ENCODE results near the gene ENG. TPM values are rescaled to one million over a fixed set of nuclear protein-coding genes. Genes with fewer than 3 reads are reported as not detected.

The ENG gene
- total RNA-seq: 10 to 100 TPM in 3 of 4 donors, 1 to 10 TPM in 1; 7.2 to 32.8 (median 18.0) TPM

GRCh38 chr9:127854184-127854806, at the start of gene ENG:
Gene ENG, minus strand, starts transcription at chr9:127854658. Its CDS starts 303 bp downstream, at chr9:127854355.
- Histone ChIP-seq H3K27ac (peak within 1 kb of the TSS; percentile 73 to 92 (median 84)), H3K4me1 (peaks cover 10 to 80% (median 18%) of the 10 kb centered on the region in 3 donors)
- whole genome bisulfite sequencing, 2 donors: 27% methylated on average over 3 of the region's 37 CpGs; no CpG with 5 or more reads in 1 of the 2 donors

DNA sequence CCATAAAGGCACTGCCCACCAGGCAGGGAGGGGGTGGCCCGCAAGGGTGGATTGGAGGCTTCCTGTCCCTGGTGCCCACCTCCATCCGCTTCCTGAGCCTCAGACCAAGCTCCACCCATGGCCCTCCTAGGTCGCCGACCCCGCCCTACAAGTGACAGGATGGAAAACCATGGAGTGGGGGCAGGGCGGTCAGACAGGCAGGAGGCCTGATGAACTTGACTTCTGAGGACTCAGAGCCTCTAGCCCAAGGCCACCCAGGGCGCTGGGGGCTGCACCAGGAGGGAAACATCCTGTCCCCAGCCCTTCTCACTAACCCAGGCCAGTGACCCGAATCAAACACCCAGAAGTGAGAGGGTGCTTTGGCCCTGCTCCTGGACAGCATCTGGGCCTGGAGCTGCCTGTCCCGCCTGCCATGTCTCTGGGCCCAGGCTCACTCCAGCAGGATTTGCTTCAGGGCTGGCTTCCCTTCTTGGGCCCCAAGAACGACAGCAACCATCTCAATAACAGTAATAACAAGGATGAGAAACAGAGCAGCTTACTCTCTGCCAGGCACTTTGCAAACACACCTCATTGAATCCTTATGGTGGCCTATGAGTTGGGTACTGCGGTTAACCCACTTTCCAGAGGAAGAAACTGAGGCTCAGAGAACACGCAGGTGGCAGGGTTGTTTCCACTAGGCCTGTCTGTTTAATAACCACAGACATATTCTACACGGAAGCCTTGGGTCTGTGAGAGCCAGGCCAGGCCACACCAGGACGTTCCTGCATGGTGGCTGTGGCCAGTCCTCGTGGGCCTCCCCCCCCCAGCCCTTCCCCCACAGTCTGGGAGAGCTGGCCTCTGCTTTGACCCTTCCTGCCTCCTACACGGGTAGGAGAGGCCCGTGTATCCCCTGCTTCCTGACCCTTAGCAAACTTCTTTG, 49.4 kb upstream of the ENG start:
- Histone ChIP-seq H3K4me3 (peak overlapping the region in 3 of 4 donors; percentile 23 to 47 (median 34)), H3K27me3 (no peaks in the 10 kb centered on the region), H3K9me3 (no peaks in the 10 kb centered on the region), H3K4me1 (peaks cover 38 to 89% (median 61%) of the 10 kb centered on the region in 3 donors), H3K36me3 (peaks cover 0 to 12% (median 3%) of the 10 kb centered on the region in 3 donors), H3K27ac (peak overlapping the region; percentile 77 to 91 (median 86))
- intact Hi-C loops (cut with DNase I): no loop called here
- peak in 1 of 4 donors; percentile 57 for TF ChIP-seq POLR2A (IDR thresholded peaks at IDR 0.05)
- TF ChIP-seq, protein P1, sequence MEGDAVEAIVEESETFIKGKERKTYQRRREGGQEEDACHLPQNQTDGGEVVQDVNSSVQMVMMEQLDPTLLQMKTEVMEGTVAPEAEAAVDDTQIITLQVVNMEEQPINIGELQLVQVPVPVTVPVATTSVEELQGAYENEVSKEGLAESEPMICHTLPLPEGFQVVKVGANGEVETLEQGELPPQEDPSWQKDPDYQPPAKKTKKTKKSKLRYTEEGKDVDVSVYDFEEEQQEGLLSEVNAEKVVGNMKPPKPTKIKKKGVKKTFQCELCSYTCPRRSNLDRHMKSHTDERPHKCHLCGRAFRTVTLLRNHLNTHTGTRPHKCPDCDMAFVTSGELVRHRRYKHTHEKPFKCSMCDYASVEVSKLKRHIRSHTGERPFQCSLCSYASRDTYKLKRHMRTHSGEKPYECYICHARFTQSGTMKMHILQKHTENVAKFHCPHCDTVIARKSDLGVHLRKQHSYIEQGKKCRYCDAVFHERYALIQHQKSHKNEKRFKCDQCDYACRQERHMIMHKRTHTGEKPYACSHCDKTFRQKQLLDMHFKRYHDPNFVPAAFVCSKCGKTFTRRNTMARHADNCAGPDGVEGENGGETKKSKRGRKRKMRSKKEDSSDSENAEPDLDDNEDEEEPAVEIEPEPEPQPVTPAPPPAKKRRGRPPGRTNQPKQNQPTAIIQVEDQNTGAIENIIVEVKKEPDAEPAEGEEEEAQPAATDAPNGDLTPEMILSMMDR (IDR thresholded peaks at IDR 0.05): no peak
- 38 to 52% methylated on average over 6 to 7 of the region's 17 CpGs for WGBS, 2 donors
- no peak for DNase-seq

More at GRCh38 chr9:127854184-127854806, at the start of gene ENG:
- TF ChIP-seq, protein P1 (IDR thresholded peaks at IDR 0.05): no peak
- TF ChIP-seq POLR2A (IDR thresholded peaks at IDR 0.05): peak in 2 of 4 donors; percentile 29 to 36
- intact Hi-C loops (cut with DNase I): no loop called here
- no peak for DNase-seq
- Histone ChIP-seq H3K36me3 (peaks cover 0 to under 1% (median 0%) of the 10 kb centered on the region in 3 donors), H3K27me3 (no peaks in the 10 kb centered on the region), H3K4me3 (peak within 1 kb of the TSS; percentile 29 to 68 (median 55)), H3K9me3 (peaks cover 0 to 7% (median 2%) of the 10 kb centered on the region in 3 donors)

DNA sequence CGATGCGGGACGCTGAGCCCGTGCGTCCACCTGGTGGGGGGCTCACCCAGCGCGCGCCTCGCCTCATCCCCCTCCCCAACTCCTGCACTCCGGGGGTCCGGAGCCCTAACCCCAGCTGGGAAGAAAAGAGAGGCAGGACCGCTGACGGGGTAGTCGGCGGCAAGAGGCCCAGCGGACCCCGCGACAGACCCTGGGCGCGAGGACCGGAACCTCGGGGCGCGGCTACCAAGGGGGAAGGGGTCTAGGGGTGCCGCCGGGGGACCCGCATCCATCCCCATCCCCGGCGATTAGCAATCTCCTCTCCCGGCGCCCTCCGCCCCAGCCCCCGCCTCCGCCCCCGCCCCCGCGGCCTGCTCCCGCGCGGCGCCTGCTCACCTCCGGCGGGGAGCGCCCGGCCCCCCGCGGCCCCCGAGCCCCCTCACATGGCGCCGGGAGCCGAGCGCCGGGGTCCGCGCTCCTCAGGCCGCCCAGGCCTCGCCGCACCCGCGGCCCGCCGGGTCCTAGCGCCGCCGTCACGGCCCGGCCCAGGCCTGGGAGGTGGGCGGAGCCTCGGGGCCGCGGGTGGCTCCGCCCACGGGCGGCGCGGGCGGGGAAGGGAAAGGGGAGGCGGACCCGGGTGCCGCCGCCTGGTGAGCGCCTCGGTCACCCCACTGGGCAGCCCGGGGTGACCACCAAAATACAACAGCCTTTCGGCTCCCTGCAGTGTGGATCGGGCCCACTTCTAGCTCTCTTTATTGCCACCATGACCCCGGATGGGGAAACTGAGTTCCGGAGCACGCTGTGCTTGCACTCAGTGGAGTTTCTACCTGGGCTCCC, 44.9 kb upstream of the ENG start, which contains the start of gene ST6GALNAC6:
Gene ST6GALNAC6 (minus strand): TSS at position 476 of the 816 bp plus-strand sequence. CDS start 1,622 bp downstream, outside the sequence.
- Histone ChIP-seq H3K27ac (peak within 1 kb of the TSS; percentile 89 to 98 (median 94)), H3K27me3 (no peaks in the 10 kb centered on the region), H3K36me3 (peaks cover 6 to 26% (median 16%) of the 10 kb centered on the region in 3 donors), H3K4me1 (peaks cover 17 to 85% (median 51%) of the 10 kb centered on the region in 3 donors), H3K9me3 (peaks cover 0 to 10% (median 0%) of the 10 kb centered on the region in 3 donors), H3K4me3 (peak within 1 kb of the TSS; percentile 79 to 98 (median 86))
- DNase-seq: no peak
- peak in 1 of 4 donors; percentile 38 for TF ChIP-seq POLR2A (IDR thresholded peaks at IDR 0.05)
- TF ChIP-seq, protein P1 (IDR thresholded peaks at IDR 0.05): peak in 1 of 6 experiments; percentile 13
- WGBS, 2 donors: 2% methylated on average over 7 of the region's 89 CpGs; no CpG with 5 or more reads in 1 of the 2 donors
- intact Hi-C loops (cut with DNase I): no loop called here

GRCh38 chr9:127898433-127899127, 44.1 kb upstream of the ENG start:
- H3K4me1 ChIP-seq: peaks cover 10 to 77% (median 43%) of the 10 kb centered on the region in 3 donors
- WGBS, 2 donors: 1 to 15% methylated on average over 5 to 10 of the region's 32 CpGs
- intact Hi-C loops (cut with DNase I): no loop called here
- peaks cover 13 to 34% (median 23%) of the 10 kb centered on the region in 3 donors for H3K36me3 ChIP-seq
- H3K9me3 ChIP-seq: peaks cover 0 to 17% (median 3%) of the 10 kb centered on the region in 3 donors
- no peak for TF ChIP-seq POLR2A (IDR thresholded peaks at IDR 0.05)
- TF ChIP-seq, protein P1 (IDR thresholded peaks at IDR 0.05): no peak
- H3K27ac ChIP-seq: peak overlapping the region; percentile 89 to 98 (median 94)
- no peak for DNase-seq
- peak overlapping the region; percentile 79 to 98 (median 86) for H3K4me3 ChIP-seq
- H3K27me3 ChIP-seq: no peaks in the 10 kb centered on the region

Data from esophagus squamous epithelium (tissue), 5 donors.